ENCODE data around the gene ZNF726.

GRCh38 chr19:23872282-23872919, 42.3 kb upstream of the ZNF726 start:
- no peak for TF ChIP-seq CTCF (conservative IDR thresholded peaks at IDR 0.05 in 1 of 2, IDR thresholded peaks at IDR 0.05 in 1 of 2; ENCODE audit: low read depth in 1 of 2, low read length in 2 of 2)
- no peak for TF ChIP-seq EZH2 (IDR thresholded peaks at IDR 0.05; ENCODE audit: low read length, missing control alignments)
